NCI-H1105 (cell line): ENCODE data around the gene CACNA2D3.

Source experiments
- DNase-seq: peaks from one replicate; lab custom pipeline; 2025; lab: John Stamatoyannopoulos, UW

CACNA2D3 gene

GRCh38 chr3:55006244-55006676 is 883.9 kb downstream of the CACNA2D3 start:
- DNase-seq: no peak

GRCh38 chr3:55007971-55008370 is 885.6 kb downstream of the CACNA2D3 start:
- DNase-seq: no peak

- no peak for DNase-seq
These were observed 887.0 kb downstream of the CACNA2D3 start for GRCh38 chr3:55009372-55009771.

- no peak for DNase-seq
These were observed 889.7 kb downstream of the CACNA2D3 start for GRCh38 chr3:55012091-55012490.

- no peak for DNase-seq
These were observed 891.0 kb downstream of the CACNA2D3 start for GRCh38 chr3:55013145-55013925.

- DNase-seq: no peak
These were observed 891.7 kb downstream of the CACNA2D3 start for GRCh38 chr3:55014081-55014480.

- DNase-seq: no peak
These were observed 892.6 kb downstream of the CACNA2D3 start for GRCh38 chr3:55014906-55015305.

- no peak for DNase-seq
These were observed 895.5 kb downstream of the CACNA2D3 start for GRCh38 chr3:55017876-55018275.

- no peak for DNase-seq
These were observed 908.6 kb downstream of the CACNA2D3 start for GRCh38 chr3:55030938-55031337.

- DNase-seq: no peak
These were observed 914.7 kb downstream of the CACNA2D3 start for GRCh38 chr3:55036883-55037577.

- DNase-seq: no peak
These were observed 920.2 kb downstream of the CACNA2D3 start for GRCh38 chr3:55042591-55042990.

GRCh38 chr3:55044486-55044885 is 922.1 kb downstream of the CACNA2D3 start:
- no peak for DNase-seq

- no peak for DNase-seq
These were observed 936.8 kb downstream of the CACNA2D3 start for GRCh38 chr3:55059027-55059629.

- no peak for DNase-seq
These were observed 938.8 kb downstream of the CACNA2D3 start for GRCh38 chr3:55060896-55061719.

- DNase-seq: no peak
These were observed 939.3 kb downstream of the CACNA2D3 start for GRCh38 chr3:55061720-55062034.

GRCh38 chr3:55064164-55064563 is 941.8 kb downstream of the CACNA2D3 start:
- DNase-seq: no peak

GRCh38 chr3:55065331-55065730 is 943.0 kb downstream of the CACNA2D3 start:
- no peak for DNase-seq

GRCh38 chr3:55066551-55067047 is 944.2 kb downstream of the CACNA2D3 start:
- no peak for DNase-seq

- no peak for DNase-seq
These were observed 947.6 kb downstream of the CACNA2D3 start for GRCh38 chr3:55069950-55070349.

- DNase-seq: no peak
These were observed 952.4 kb downstream of the CACNA2D3 start for GRCh38 chr3:55074796-55075195.

GRCh38 chr3:55075846-55076245 is 953.5 kb downstream of the CACNA2D3 start:
- DNase-seq: no peak

- DNase-seq: no peak
These were observed 955.4 kb downstream of the CACNA2D3 start for GRCh38 chr3:55077726-55078125.
